IMR-90 (cell line): ENCODE results near the gene ZDHHC3. TPM values are rescaled to one million over a fixed set of nuclear protein-coding genes. Genes with fewer than 3 reads are reported as not detected.

Experiments
- ATAC-seq: fragments of 200-7000 bp; cut with Tn5 transposase; 2 replicates; pipeline ENCODE4 v1.9.1; 2020; ENCODE audit warnings: low read depth, mild to moderate bottlenecking, moderate library complexity
- BruUV-seq: library from RNA; stranded (reverse); fragments of 400-500 nt; replicated peaks from 2 replicates; lab custom pipeline; 2021; lab: Mats Ljungman, UMichigan
- CTCF ChIA-PET: fragments of 300-600 bp; formaldehyde crosslinking; extraction: SDS; loops from one replicate; lab custom pipeline; 2021; ENCODE audit warnings: antibody characterized with exemption; lab: Yijun Ruan, JAX
- POLR2A ChIA-PET: fragments of 300-600 bp; sonication (Branson Sonifier 250); formaldehyde crosslinking; loops from one replicate; lab custom pipeline; 2022; ENCODE audit warnings: antibody characterized with exemption; ENCODE audit not compliant: unreplicated experiment; lab: Charles Lee
- DNase-seq: peaks from one replicate; pipeline ENCODE4 v3.0.0; 2013
- H2AFZ ChIP-seq: replicated peaks from 2 replicates; pipeline ENCODE3; 2013; ENCODE audit warnings: low read length, mild to moderate bottlenecking; ENCODE audit not compliant: poor library complexity
- H2AK5ac ChIP-seq: 2 replicates; pipeline ENCODE4 v1.6.1; 2013; ENCODE audit warnings: low read depth, low read length, inconsistent platforms
- H2AK9ac ChIP-seq: replicated peaks from 2 replicates; pipeline ENCODE3; 2013; ENCODE audit warnings: mild to moderate bottlenecking, low read depth, low read length, moderate library complexity; ENCODE audit not compliant: poor library complexity
- H2BK120ac ChIP-seq: 2 replicates; pipeline ENCODE4 v1.6.1; 2013; ENCODE audit warnings: low read depth, low read length, inconsistent platforms
- H2BK15ac ChIP-seq: 3 replicates; pipeline ENCODE4 v1.6.1; 2013; ENCODE audit warnings: low read depth, low read length, inconsistent platforms
- H2BK20ac ChIP-seq: 2 replicates; pipeline ENCODE4 v1.6.1; 2013; ENCODE audit warnings: low read depth, mild to moderate bottlenecking, inconsistent platforms, low read length, moderate library complexity
- H2BK5ac ChIP-seq: 2 replicates; pipeline ENCODE4 v1.6.1; 2013; ENCODE audit warnings: mild to moderate bottlenecking, low read depth, low read length, inconsistent platforms; ENCODE audit not compliant: poor library complexity, severe bottlenecking
- H3K14ac ChIP-seq: replicated peaks from 2 replicates; pipeline ENCODE4 v1.6.1; 2013; ENCODE audit warnings: low read depth, low read length, inconsistent platforms
- H3K18ac ChIP-seq: 2 replicates; pipeline ENCODE4 v1.6.1; 2013; ENCODE audit warnings: low read depth, low read length, control low read depth
- H3K23ac ChIP-seq: 2 replicates; pipeline ENCODE4 v1.6.1; 2013; ENCODE audit warnings: low read depth, low read length, inconsistent platforms
- H3K27ac ChIP-seq: 2 replicates; pipeline ENCODE4 v1.5.1; 2013; ENCODE audit warnings: mild to moderate bottlenecking, control low read depth, low read length; ENCODE audit not compliant: insufficient read depth
- H3K27me3 ChIP-seq: 2 replicates; pipeline ENCODE4 v1.6.1; 2013; ENCODE audit warnings: low read length; ENCODE audit not compliant: control insufficient read depth, insufficient read depth
- H3K36me3 ChIP-seq: 2 replicates; pipeline ENCODE4 v1.6.1; 2013; ENCODE audit warnings: low read length, mixed read lengths; ENCODE audit not compliant: control insufficient read depth, insufficient read depth
- H3K4ac ChIP-seq: 2 replicates; pipeline ENCODE4 v1.6.1; 2013; ENCODE audit warnings: low read depth, low read length, inconsistent platforms
- H3K4me1 ChIP-seq: 2 replicates; pipeline ENCODE4 v1.6.1; 2013; ENCODE audit warnings: low read length, mixed read lengths; ENCODE audit not compliant: control insufficient read depth, insufficient read depth
- H3K4me2 ChIP-seq: 2 replicates; pipeline ENCODE4 v1.6.1; 2013; ENCODE audit warnings: low read depth, mild to moderate bottlenecking, control low read depth, low read length, moderate library complexity
- H3K4me3 ChIP-seq: 2 replicates; pipeline ENCODE4 v1.5.1; 2013; ENCODE audit warnings: low read depth, mild to moderate bottlenecking, control low read depth, low read length, moderate library complexity; ENCODE audit not compliant: insufficient read depth
- H3K56ac ChIP-seq: 2 replicates; pipeline ENCODE4 v1.6.1; 2013; ENCODE audit warnings: low read length, inconsistent platforms; ENCODE audit not compliant: insufficient read depth; ENCODE audit errors: extremely low read depth
- H3K79me1 ChIP-seq, 2 experiments: 2 replicates each; pipeline ENCODE4 v1.6.1; 2013; ENCODE audit warnings: low read length in 2 of 2, inconsistent platforms in 1 of 2, low read depth in 1 of 2
- H3K9ac ChIP-seq: 2 replicates; pipeline ENCODE4 v1.6.1; 2013; ENCODE audit warnings: low read depth, low read length, control low read depth
- H3K9me1 ChIP-seq: 2 replicates; pipeline ENCODE4 v1.6.1; 2013; ENCODE audit warnings: low read length, inconsistent platforms; ENCODE audit not compliant: insufficient read depth
- H3K9me3 ChIP-seq: 2 replicates; pipeline ENCODE4 v1.6.1; 2013; ENCODE audit warnings: low read length; ENCODE audit not compliant: control insufficient read depth, insufficient read depth
- H4K20me1 ChIP-seq: 2 replicates; pipeline ENCODE4 v1.6.1; 2013; ENCODE audit warnings: low read length, inconsistent platforms; ENCODE audit not compliant: insufficient read depth
- H4K5ac ChIP-seq: 2 replicates; pipeline ENCODE4 v1.6.1; 2013; ENCODE audit warnings: mild to moderate bottlenecking, low read depth, low read length, control low read depth
- H4K8ac ChIP-seq, 2 experiments: 2 replicates each; pipeline ENCODE4 v1.6.1; 2013; ENCODE audit warnings: low read depth in 2 of 2, low read length in 2 of 2, control low read depth in 1 of 2, inconsistent platforms in 1 of 2
- H4K91ac ChIP-seq: 2 replicates; pipeline ENCODE4 v1.6.1; 2013; ENCODE audit warnings: low read depth, low read length, inconsistent platforms; ENCODE audit not compliant: insufficient read depth
- CEBPB ChIP-seq: IDR thresholded peaks from 2 replicates; pipeline ENCODE4 v1.6.1; 2012; ENCODE audit warnings: low read depth, low read length, improper control_type of control experiment
- CHD1 ChIP-seq: IDR thresholded peaks from 2 replicates; pipeline ENCODE4 v1.6.1; 2012; ENCODE audit warnings: low read depth, low read length, improper control_type of control experiment
- MAFK ChIP-seq: IDR thresholded peaks from 2 replicates; pipeline ENCODE4 v1.6.1; 2012; ENCODE audit warnings: low read depth, low read length, improper control_type of control experiment
- MAZ ChIP-seq: IDR thresholded peaks from 2 replicates; pipeline ENCODE4 v1.6.1; 2012; ENCODE audit warnings: low read depth, mild to moderate bottlenecking, low read length, improper control_type of control experiment, moderate library complexity, borderline replicate concordance
- MXI1 ChIP-seq: IDR thresholded peaks from 2 replicates; pipeline ENCODE4 v1.6.1; 2012; ENCODE audit warnings: low read depth, mild to moderate bottlenecking, low read length, moderate library complexity, borderline replicate concordance
- NFE2L2 ChIP-seq: fragments of 150-350 bp; IDR thresholded peaks from 2 replicates; pipeline ENCODE4 v1.6.1; 2016; ENCODE audit warnings: low read depth, mild to moderate bottlenecking, low read length
- RAD21 ChIP-seq: IDR thresholded peaks from 2 replicates; pipeline ENCODE4 v1.6.1; 2012; ENCODE audit warnings: low read length, improper control_type of control experiment
- RCOR1 ChIP-seq: IDR thresholded peaks from 2 replicates; pipeline ENCODE4 v1.6.1; 2012; ENCODE audit warnings: mild to moderate bottlenecking, low read length, improper control_type of control experiment; ENCODE audit not compliant: insufficient replicate concordance
- RFX5 ChIP-seq: IDR thresholded peaks from 2 replicates; pipeline ENCODE4 v1.8.0; 2012; ENCODE audit warnings: low read depth, mild to moderate bottlenecking, low read length, moderate library complexity
- SMC3 ChIP-seq: fragments of 150-350 bp; IDR thresholded peaks from 2 replicates; pipeline ENCODE4 v1.6.1; 2016; ENCODE audit warnings: low read depth, mild to moderate bottlenecking, antibody characterized with exemption, low read length, moderate library complexity
- WGBS, 2 experiments: methylation state at CpG; one replicate each; pipeline versions ENCODE4 v1.1.5 to v1.1.7; 2013; ENCODE audit warnings: missing lambda C conversion rate in 2 of 2; ENCODE audit not compliant: insufficient read length in 1 of 2; ENCODE audit errors: extremely low coverage in 2 of 2; 5-methylcytosine and 5-hydroxymethylcytosine counted together
- dilution Hi-C: fragments of 300-500 bp; cut with HindIII; formaldehyde crosslinking; loops from one replicate; pipeline ENCODE4 v1.14.3; 2018; ENCODE audit warnings: low sequenced_read_pairs; ENCODE audit not compliant: unreplicated experiment
- in situ Hi-C: fragments of 300-500 bp; cut with MboI; formaldehyde crosslinking; loops from 3 replicates; pipeline ENCODE4 v1.14.3; 2019; ENCODE audit warnings: low sequenced_read_pairs, inconsistent platforms, mixed read lengths
- intact Hi-C: fragments of 100-400 bp; cut with micrococcal nuclease; formaldehyde crosslinking; loops from 2 replicates; pipeline ENCODE4 v1.10.0; 2022
- polyA plus RNA-seq, 3 experiments: library from polyadenylated mRNA; depleted of rRNA; stranded (reverse); fragments of >200 nt; gene quantifications; 2 replicates each; pipeline ENCODE4 v1.2.3, GENCODE V29; 2012; ENCODE audit warnings: low replicate concordance in 1 of 3
- total RNA-seq: library from RNA; depleted of rRNA; stranded (reverse); fragments of >200 nt; gene quantifications from 2 replicates; pipeline ENCODE4 v1.2.3, GENCODE V29; 2012
- TF ChIP-seq, protein P1 (sequence below): fragments of 150-350 bp; IDR thresholded peaks from 2 replicates; pipeline ENCODE4 v1.6.1; 2017; ENCODE audit warnings: mild to moderate bottlenecking, antibody characterized with exemption, low read length, low read depth
- TF ChIP-seq, protein P2 (sequence below): conservative IDR thresholded peaks from 2 replicates; pipeline ENCODE4 v1.5.1; 2012; ENCODE audit warnings: mild to moderate bottlenecking, low read depth, low read length, improper control_type of control experiment

The ZDHHC3 gene
- total and polyA plus RNA-seq, 2 of the 4 experiments (the other 2 are of a cell fraction) = 57.7 to 59.6 TPM

DNA sequence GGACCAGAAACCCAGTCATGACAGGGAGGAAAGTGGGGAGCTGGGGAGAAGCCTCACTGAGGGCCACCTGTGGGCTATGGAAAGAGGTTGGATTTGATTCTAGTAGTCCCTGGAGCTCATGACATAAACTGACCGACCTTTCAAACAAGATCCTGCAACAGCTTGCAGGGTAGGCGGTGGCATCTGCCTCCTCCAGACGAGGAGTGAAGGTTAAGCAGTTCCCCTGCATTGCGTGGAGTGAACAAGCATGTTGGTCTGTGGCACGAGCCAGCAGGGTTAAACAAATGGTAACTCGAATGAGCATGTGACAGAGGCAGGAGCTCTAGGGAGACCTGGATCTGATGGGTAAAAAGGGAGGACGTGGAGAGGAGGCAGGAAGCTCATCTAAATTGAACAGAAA lies 88.9 kb downstream of the ZDHHC3 start:
- no peak overlapping the region for H3K4me3 ChIP-seq
- TF ChIP-seq MAZ (no peak), CHD1 (no peak), SMC3 (no peak), RCOR1 (no peak), CEBPB (no peak), RAD21 (no peak), MAFK (no peak), RFX5 (no peak), NFE2L2 (no peak), MXI1 (no peak)
- TF ChIP-seq, protein P1, sequence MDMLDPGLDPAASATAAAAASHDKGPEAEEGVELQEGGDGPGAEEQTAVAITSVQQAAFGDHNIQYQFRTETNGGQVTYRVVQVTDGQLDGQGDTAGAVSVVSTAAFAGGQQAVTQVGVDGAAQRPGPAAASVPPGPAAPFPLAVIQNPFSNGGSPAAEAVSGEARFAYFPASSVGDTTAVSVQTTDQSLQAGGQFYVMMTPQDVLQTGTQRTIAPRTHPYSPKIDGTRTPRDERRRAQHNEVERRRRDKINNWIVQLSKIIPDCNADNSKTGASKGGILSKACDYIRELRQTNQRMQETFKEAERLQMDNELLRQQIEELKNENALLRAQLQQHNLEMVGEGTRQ = no peak
- TF ChIP-seq, protein P2, sequence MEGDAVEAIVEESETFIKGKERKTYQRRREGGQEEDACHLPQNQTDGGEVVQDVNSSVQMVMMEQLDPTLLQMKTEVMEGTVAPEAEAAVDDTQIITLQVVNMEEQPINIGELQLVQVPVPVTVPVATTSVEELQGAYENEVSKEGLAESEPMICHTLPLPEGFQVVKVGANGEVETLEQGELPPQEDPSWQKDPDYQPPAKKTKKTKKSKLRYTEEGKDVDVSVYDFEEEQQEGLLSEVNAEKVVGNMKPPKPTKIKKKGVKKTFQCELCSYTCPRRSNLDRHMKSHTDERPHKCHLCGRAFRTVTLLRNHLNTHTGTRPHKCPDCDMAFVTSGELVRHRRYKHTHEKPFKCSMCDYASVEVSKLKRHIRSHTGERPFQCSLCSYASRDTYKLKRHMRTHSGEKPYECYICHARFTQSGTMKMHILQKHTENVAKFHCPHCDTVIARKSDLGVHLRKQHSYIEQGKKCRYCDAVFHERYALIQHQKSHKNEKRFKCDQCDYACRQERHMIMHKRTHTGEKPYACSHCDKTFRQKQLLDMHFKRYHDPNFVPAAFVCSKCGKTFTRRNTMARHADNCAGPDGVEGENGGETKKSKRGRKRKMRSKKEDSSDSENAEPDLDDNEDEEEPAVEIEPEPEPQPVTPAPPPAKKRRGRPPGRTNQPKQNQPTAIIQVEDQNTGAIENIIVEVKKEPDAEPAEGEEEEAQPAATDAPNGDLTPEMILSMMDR = no peak
- H3K36me3 ChIP-seq = no peaks in the 10 kb centered on the region
- WGBS, 2 experiments = 78% methylated on average over 4 of the region's 7 CpGs; no CpG with 5 or more reads in 1 of the 2 experiments
- H3K9ac ChIP-seq = no peak overlapping the region
- peak overlapping the region; percentile 99 for H2AK5ac ChIP-seq
- peak overlapping the region; percentile 58 for H2AFZ ChIP-seq
- peaks cover 3% of the 10 kb centered on the region; the same call in 1 of the 2 replicates for H3K9me3 ChIP-seq
- CTCF ChIA-PET = no interaction called here
- no peak for ATAC-seq
- no peak overlapping the region for H3K18ac ChIP-seq
- H3K27ac ChIP-seq = no peak overlapping the region
- in situ Hi-C loops = loop anchor here (25.0 kb wide), 1 partner anchor 550 kb away; the partner anchor contains the start of gene TCAIM
- BruUV-seq = no TSS peak
- intact Hi-C loops = no loop called here
- H3K14ac ChIP-seq = peak overlapping the region; percentile 50; the same call in 1 of the 2 replicates
- H3K4ac ChIP-seq = peak overlapping the region; percentile 90
- H4K5ac ChIP-seq = no peak overlapping the region
- H3K9me1 ChIP-seq = peaks cover 33% of the 10 kb centered on the region
- no peak overlapping the region for H3K23ac ChIP-seq
- peaks cover 23% of the 10 kb centered on the region for H3K4me1 ChIP-seq
- H4K91ac ChIP-seq = peak overlapping the region; percentile 90
- H3K27me3 ChIP-seq = no peaks in the 10 kb centered on the region
- H3K56ac ChIP-seq = no peak overlapping the region
- H2BK15ac ChIP-seq = peak overlapping the region; percentile 97; the same call in 2 of the 3 replicates
- H4K8ac ChIP-seq = no peak overlapping the region; a peak in 1 of 4 replicates
- H2AK9ac ChIP-seq = peak overlapping the region; percentile 90
- dilution Hi-C loops = no loop called here
- H3K79me1 ChIP-seq = peaks cover 0 to 4% of the 10 kb centered on the region in 2 experiments; a peak in 1 of 4 replicates
- H4K20me1 ChIP-seq = no peaks in the 10 kb centered on the region
- peak overlapping the region; percentile 53 for H2BK5ac ChIP-seq
- no peak overlapping the region for H3K4me2 ChIP-seq
- H2BK120ac ChIP-seq = peak overlapping the region; percentile 81
- POLR2A ChIA-PET = no interaction called here
- peak overlapping the region; percentile 97 for H2BK20ac ChIP-seq
- no peak for DNase-seq
